HG03159 (cell line): ENCODE results near the gene NEBL.

Experiments used
- ATAC-seq: cut with Tn5 transposase; IDR thresholded peaks from one replicate; pipeline ENCODE4 v1.9.1; 2021; ENCODE audit warnings: mild to moderate bottlenecking, moderate library complexity; ENCODE audit not compliant: unreplicated experiment

NEBL gene

DNA sequence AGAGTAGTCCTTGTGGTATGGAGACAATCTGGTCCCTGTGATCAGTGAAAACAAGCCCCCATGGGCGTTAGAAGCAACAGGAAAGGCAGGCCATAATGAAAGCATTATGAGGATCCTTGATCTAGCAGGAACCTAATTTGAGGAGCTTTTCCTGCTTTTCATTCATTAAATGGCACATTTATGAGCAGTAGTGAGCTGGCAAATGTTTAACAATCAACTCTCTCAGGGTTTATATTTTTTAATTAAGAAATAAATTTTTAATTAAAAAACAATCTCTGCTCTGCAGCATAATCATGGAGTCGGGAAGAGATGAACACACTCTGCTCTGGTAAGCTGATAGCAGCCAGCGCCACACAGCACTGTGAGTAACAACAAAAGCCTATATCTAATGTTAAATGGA lies 11.3 kb upstream of the NEBL start:
- no peak for ATAC-seq

DNA sequence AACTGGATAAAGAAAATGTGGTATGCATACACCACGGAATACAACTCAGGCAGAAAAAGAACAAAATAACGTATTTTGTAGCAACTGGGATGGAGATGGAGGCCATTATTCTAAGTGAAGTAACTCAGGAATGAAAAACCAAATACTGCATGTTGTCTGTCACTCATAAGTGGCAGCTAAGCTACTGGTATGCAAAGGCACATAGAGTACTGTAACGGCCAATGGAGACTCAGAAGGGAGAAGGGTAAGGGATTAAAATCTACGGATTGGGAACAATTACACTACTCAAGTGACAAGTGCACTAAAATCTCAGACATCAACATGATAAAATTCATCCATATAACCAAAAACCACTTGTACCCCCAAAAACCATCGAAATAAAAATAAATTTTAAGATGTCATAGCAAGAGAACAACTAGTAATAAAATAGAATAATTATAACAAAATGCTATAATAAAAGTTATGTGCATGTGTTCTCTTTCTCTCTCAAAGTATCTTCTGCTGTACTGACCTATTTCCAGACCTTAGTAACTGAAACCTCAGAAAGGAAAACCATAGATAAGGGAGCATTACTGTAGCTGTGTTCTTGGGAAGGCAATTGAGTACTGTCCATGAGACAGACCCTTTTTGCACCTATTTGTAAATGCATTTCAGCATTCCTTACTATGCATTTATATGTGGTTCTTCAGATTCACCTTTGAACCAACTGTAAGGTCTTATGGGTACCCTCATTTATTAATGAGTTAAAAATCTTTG lies 6.7 kb upstream of the NEBL start:
- no peak for ATAC-seq

DNA sequence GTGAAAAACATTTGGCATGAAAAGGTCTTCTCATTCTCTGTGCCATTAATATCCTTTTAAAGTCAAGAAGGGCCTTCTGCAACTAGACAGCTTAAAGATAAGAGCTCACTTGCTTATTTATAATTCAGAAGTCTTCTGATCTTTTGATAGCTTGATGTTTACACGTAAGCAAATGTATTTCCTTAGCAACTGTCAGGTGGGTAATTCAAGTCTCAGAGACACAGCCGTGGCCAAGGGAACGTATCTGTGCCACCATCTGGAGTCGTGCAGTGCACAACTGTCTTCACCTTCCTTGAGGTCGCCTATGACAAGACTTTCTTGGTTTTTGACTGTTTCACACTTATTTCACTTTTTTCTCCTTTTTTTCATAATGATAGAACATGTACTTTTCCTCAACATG lies 4.0 kb upstream of the NEBL start:
- no peak for ATAC-seq

DNA sequence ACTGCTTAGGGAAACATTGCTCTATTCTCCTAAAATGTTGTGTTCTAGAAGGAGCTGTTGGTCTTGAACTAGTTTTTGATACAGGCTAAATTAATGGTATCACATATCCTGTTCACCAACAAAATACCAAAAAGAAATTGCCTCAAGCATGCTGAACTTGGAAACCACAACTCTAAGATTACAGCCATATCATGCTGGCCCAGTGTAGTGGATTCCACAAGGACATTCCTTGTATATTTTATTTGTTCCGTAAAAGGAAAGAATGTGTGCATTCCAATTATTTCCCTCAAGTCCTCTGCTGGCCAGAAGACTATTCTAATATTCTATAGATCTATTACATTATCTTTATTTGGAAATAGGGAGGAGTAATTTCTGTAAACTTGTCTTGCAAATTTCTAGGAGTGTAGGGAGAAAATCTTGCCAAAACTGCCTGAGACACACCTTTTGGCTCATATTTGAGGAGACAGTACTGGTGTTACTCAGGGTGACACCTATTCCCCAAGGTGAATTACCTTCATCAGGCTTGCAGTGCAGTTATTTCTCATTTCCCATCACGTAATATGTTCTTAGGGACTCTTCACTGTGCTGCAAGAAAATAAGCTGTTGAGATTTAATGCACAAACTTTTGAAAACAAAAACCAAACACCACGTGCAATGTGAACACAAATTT lies 1.9 kb upstream of the NEBL start:
- no peak for ATAC-seq

DNA sequence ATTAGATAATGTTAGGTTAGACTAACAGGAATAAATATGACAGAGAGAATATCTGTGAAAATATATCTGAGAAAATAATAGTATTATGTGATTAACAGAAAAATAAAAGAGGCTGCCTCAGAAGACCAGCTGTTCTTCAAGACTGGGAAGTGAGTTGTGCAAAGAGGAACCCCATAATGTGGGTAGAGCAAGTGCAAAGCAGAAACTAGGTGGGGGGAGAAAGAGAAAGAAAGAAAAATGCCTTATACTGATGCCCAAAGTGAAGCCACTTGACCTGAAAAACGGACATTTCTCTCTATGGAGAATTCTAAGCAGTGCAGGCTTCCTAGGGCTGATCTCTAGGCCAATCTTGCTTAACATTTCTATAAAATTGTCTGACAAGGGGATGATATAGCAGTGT lies 3.8 kb downstream of the NEBL start:
- ATAC-seq: no peak

DNA sequence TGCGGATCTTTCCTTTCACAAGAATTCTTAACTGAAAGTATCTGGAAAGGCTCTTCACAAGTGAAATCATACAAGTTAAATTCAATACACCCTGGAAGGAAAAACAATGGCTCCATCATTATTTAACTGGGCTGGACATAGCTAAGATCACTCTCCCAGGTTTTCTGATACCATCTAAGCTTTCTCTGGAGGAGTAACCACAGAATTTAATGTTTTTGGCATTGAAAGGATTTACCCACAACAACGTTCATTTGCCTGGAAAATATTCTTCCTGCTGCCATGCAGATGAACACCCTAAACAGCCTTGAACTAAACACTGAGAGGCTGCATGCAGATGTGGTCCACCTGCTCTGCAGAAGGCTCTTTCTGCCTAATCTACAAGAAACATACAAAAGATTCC lies 4.3 kb downstream of the NEBL start:
- ATAC-seq: no peak

DNA sequence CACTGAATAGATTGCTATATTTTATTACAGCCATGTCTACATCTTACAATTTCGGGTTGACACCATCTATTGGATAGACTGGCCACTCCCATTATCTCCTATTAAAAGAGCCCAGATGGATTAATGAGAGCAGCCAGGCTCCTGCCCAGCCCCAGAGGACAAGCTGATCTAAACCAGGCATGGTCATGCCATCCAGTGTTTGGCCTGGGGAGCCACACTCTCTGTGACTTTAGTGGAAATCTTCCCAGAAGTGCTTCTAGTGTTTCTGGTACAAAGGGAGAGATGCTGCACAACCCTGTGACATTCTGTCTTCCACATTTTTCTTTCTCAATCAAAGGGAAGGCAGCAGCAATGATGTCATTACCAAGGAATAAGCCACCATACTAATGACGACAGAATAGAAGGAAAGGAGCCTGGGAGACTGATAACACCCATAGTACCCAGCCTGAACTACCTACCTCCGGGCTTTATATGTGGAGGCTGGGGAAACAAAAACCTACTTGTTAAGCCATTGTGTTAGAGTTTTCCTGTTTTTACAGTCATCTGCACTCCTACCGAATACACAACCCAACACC lies 5.0 kb downstream of the NEBL start:
- ATAC-seq: no peak

DNA sequence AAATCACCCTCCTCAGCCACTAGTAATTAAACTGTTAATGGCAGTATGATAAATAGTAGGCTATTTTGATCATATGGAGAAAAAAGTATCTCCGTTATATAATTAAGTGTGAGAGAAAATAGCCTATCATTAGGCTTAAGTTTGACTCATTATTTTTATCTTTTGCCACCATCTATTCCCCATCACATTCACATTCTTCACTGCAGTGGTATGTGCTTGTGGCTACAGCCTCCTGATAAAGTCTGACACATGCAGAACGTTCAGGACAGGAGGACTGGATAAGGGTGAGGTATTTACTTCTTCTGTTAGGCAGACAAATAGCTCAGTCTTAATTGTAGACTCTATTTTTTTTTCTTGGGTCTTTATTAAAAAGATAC lies 5.8 kb downstream of the NEBL start:
- no peak for ATAC-seq

DNA sequence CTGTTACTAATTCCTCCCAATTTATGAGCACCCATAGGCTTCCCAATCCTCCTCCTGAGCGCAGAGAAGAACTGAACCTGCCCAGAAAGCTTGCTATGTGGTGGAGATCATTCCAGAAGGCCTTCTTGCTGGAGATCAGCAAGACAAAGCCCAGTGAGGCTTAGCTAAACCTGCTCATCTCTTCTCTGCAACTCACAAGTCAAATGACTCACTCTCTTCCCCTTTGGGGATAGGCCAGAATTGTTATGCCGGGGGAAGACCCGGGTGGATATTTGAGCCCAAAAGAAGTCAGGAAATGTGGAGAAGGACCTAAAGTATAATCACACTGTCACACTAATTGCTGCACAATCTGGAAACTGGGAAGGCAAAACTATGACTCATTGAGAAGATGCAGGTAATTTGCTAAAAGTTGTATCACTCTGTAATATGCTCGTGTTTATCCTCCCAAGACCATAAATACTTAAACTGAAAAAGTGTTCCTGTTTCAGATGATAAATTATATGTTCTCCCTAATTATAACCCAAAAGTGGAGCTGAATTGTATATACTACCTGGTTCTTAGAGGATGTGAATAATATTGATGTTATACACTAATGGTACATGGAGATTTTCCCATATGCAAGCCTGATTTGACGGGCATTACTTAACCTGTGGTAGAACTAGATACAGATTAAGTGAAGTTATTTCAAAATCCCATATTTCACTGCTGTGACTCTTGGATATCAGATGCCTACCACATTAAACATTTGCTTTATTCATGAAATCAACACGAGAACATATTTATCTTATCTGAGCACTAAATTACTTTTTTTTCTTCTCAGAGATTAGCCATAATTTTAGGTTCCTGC lies 6.4 kb downstream of the NEBL start:
- no peak for ATAC-seq

DNA sequence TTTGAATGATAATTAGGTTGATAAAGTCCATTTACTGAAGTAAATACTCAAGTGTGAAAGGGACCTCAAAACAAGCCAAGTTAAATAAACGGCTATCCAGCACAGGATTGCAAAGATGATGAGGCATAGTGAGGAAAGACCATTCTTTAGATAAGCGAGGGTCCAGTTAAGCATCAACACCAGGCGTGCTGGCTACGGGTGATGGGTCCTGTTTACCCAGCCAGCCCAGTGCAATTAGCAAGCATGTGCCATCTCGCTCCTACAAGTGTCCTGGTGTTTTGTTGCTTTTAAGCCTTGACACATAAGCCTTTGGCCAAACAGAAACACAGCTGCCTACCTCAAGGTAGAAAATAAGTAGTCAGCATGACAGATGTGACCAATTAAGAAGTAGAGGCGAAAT lies 7.1 kb downstream of the NEBL start:
- ATAC-seq: no peak

DNA sequence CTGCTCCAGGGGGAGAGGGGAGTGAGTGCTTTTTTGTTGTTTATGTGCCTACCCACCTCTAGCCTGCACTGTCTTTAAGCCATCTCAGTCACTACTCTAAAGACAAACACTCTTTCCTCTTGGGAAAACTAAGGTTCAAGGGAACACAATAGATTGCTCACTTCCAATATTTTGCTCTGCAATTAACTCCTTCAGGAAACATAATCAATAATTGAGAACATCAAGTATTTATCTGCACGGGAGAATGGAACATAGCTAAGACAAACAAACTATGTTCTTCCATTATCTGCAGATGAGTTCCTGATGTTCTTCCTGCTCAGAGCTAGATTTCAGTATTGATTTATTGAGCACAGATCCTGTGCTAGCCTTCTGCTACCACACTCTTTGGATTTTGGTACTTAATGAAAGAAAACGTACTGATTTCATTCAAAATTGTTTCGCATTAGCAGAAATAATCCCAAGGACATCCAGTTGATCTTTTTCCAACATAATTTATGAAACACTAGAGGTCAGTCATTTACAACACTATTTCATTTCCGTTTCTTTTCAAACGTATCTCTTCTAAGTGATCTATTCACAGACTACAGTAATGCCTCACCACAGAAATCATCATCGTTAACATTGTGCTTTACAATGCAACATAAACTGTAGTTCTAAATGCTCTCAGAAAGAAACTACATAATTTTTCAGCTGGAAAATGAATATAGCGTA lies 8.3 kb downstream of the NEBL start:
- no peak for ATAC-seq

DNA sequence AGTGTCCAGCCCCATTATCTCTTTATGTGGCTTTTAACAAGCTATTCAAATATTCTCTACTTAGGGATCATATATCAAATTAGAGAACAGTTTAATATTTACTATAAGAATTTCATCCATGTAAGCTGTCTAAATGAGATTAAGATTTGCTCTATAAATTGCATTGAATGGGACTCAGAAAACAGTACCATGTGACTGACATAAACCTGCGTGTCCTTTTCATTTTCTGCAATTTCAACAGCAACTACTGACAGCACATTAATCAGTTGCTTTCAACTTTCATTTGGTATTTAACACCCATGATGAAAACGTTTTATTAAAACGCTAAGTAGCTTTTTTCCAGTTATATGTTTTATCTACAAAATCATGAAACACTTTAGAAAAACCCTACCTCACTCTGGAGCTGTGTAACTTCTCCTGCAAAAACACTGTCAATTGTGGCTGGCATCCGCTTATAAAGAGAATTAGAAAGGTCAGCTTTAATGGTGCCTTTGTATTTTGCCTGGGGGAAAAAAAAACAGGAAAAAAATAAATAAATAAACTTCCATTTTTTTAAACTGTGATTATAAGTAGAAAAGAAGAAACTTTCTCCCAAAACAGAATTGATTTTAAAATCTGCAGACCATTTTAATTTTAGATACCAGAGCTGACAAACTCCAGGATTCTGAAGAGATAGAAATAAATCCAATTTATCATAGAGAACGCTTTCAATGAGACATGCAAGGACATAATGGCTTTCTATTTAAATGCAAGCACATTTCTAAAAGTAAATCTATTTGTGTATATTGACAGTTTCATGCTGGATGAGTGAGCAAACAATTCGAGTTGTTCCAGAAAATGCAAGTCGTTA lies 9.2 kb downstream of the NEBL start:
- no peak for ATAC-seq

DNA sequence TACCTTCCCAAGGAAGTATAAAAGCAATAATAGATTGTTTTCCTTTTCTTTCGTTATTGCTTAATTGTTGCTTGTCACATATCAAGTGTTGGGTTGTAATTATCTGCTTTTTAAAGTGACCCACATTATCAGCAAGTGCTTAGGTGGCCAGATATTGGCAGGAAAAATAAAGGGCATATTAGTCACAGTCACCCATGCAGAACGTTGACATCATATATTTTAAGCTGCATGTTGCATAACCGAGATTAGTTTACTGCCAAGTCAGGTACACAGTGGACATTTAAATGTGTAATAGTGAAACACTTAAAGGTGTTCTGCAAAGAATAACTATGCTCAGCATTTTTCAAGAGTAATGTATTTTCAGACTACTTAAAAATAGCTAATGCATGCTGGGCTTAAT lies 11.4 kb downstream of the NEBL start:
- no peak for ATAC-seq

DNA sequence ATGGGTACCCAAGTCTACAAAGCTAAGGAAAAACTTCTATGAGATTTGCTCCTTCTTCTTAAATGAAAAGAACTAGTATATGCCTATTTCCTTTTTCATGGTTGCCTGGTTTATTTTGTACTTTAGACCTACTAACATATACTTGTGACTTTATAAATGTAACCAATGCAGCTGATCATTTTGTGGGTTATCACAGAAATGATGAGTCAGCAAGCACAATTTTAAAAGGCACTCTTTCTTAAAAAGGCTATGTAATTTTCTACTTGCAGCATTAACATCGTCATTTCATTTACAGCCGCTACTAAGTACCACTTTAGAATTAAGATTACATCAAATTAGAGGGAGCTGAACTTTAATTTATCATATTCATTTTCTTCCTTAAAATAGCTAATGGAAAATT lies 13.6 kb downstream of the NEBL start:
- no peak for ATAC-seq

DNA sequence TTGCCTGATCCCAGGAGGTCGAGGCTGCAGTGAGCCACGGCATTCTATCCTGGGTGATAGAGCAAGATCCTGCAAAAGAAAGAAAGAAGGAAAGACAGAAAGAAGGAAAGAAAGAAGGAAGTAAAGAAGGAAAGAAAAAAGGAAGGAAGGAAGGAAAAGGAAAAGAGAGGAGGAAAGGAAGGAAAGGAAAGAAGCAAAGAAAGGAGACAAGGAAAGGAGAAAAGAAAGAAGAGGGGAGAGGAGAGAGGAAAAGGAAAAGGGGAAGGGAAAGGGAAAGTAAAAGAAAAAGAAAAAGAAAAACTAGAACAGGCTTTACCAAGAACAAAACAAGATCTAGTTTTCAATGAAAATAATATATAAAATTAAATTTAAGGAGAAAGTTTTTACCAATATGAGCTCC lies 15.0 kb downstream of the NEBL start:
- ATAC-seq: no peak

DNA sequence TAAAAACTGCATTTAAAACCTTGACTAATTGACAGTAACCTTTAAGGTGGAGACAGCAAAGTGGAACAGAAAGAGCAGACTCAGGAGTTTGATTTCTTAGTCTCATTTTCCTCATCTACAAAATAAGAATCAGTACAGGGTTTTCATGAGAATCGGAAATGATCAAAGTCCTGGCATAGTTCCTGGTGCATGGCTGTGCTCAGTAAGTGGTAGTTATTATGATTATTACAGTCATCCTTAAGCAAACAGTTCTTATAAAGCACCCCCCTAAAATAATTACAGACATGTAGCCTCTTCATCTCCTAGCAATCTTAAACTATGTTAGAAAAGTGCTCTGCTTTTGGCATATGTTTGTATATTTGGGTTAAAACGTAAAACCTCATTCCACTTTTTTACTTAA lies 18.0 kb downstream of the NEBL start:
- ATAC-seq: no peak

DNA sequence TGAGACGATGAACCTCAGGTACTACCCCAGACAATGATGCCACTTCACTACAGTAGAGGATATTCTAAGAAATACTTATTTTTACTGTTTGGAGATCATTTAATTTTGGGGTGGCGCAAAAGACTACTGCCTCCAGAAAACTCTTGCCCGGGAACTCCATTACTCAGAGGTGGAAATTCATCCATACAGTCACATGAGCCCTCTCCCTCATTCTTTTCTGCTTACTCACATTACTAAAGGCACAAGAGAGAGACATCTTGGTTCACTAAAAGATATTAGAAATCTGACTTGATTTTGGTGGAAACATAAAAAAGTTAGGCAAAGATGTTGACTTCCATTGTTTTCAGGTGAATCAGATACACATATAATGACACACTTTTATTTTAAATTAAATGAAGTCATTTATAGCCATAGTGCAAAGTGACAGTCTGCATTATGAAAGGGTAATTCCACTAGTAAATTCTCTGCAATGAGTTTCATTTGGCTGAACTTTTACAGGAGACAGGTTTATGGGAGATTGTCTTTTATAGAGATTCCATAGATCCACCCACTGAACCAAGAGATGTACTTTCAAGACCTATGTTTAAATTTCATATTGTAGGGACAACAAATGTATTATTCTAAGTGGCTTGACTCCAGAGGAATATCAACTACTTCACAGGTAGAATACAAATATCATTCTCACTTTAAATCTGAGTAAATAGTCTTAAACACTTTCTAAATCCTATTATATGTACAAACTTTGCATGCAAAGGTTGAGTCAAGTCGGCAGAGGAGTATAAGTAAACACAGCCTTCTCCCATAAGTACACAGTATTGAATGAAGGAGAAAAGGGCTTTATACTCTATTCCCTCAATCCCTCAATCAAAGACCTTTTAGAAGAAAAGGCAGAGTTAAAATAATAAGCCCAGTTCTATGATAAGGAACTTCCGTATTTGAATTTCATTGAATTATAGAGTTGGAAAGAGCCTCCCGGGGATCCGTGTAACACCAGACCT lies 18.8 kb downstream of the NEBL start:
- no peak for ATAC-seq

DNA sequence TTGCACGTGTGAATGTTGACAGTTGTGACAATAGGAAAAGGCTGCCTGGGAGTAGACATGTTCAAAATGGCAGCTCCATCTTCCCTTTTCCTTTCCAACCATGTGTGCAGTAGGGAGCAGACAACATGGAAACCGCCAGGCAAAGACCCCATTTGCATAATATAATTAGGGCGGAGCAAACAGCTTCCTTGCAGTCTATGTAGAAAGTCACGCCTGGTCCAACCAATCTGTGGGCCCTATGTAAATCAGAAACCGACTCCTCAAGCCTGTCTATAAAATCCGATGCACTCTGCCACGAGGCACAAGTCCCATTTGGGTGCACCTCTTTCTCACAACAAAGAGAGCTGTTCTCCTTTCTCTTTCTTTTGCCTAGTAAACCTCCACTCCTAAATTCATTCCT lies 19.6 kb downstream of the NEBL start:
- no peak for ATAC-seq

DNA sequence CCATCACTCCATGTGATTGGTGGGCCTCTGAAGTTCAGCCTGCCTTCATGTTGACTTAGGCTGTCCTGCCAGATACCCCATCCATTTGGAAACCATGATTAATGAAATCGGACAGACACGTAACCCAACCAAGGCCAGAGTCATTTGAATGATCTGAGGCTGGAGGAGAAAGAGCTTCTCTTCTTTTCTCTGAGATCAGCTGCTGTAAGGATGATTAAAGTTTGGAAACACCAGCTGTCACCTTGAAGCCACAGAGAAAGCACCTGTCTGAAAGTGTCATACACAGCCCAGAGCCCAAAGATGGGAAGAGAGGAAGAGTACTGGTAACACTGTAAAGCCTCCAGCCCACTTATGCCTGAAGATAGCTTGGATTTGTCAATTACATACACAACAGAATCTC lies 22.9 kb downstream of the NEBL start:
- no peak for ATAC-seq
